NCI-H524 treated with DMSO at 0.1 percent for 48 hours (cell line): ENCODE results near the gene FILIP1.

Experiments used
- DNase-seq: peaks from one replicate; lab custom pipeline; 2025; lab: John Stamatoyannopoulos, UW

The FILIP1 gene

DNA sequence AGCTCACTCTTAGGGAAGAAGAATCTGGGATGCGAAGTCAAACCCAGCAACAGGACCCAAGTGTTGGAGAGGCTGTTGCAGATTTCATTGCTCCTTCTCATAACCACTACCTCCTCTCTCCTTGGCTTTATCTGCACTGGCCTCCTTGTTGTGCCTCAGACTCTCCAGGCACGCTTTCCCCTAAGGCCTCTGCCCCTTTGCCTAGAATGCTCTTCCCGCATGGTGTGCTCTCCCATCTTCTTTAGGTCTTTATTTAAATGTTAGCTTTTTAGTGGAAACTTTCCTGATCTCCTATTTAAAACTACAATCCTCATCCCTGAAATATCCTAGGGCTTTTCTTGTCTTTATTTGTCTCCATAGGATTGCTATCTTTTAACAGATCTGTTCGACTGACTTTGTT, 114.1 kb downstream of the FILIP1 start:
- DNase-seq = no peak

DNA sequence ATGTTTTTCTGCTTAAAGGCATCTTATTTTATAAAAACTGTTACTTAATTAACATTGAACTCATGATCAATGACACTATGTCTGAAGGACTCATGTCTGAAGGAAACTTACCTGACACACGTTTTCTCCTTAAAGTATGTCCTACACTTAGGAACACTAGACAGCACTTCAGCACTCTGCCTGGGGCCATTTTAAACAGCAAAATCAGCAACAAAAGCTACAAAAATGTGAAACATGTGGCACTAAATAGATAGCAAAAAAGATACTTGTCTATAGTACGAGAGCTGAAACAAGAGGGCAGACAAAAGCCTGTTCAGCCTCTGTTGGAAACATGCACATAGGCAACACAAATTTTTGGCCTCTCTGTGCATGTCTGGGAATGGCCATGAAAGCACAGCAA, 115.5 kb downstream of the FILIP1 start:
- no peak for DNase-seq

DNA sequence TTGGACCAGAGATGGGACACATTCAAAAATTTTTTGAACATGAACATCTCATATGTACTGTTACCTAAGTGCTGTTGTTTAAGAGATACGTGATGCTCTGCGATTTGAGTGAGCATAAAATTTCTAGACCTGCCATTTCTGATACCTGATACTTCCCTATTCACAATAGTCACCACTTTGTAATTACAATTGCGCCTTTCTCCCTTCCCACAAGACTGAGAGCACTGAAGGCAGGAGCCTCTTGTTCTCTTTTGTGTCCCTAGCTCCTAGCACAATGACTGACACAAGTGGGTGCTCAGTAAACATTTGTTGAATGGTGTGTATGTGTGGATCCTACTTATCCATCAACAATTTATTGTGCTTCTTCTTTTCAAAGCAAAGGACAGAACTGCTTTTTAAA, 116.2 kb downstream of the FILIP1 start:
- DNase-seq = no peak

DNA sequence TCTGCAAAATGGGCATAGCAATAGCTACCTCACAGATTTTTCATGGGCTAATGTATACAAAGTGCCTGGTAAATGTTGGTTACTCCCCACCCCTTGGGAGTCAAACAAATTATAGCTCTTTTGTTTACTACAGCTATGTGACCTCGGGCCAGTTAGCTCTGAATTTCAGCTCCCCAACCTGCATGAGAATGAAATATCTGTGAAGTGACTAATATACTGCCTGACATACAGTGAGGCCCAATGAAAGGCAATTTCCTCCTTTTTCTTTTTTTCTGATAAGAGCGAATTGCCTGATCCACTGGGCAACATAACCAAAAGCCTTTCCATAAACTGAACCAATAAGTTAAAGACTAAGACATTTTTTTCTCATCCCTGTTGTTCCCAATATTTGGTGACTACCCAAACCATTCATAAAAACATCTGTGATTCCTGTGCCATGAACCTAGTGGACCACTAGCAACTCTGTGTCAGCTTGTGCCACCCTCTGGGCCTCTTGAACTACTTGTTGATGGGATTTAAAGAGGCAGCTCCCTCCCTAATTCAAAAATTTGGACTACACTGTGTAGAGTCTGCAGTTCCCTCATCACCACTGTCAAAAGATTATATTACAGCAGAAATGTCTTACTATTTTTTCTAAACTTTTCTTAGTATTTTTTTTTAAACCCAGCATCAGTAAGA, 117.1 kb downstream of the FILIP1 start:
- no peak for DNase-seq

- DNase-seq = no peak
These were observed 118.6 kb downstream of the FILIP1 start for GRCh38 chr6:75374961-75375400.

GRCh38 chr6:75372884-75373283, 120.7 kb downstream of the FILIP1 start:
- no peak for DNase-seq

- no peak for DNase-seq
These were observed 123.6 kb downstream of the FILIP1 start for GRCh38 chr6:75370011-75370410.

GRCh38 chr6:75368864-75369402, 124.7 kb downstream of the FILIP1 start:
- DNase-seq = no peak

- no peak for DNase-seq
These were observed 125.3 kb downstream of the FILIP1 start for GRCh38 chr6:75368151-75368779.

- DNase-seq = no peak
These were observed 130.3 kb downstream of the FILIP1 start for GRCh38 chr6:75363304-75363703.

GRCh38 chr6:75353644-75354043, 140.0 kb downstream of the FILIP1 start:
- DNase-seq = no peak

DNA sequence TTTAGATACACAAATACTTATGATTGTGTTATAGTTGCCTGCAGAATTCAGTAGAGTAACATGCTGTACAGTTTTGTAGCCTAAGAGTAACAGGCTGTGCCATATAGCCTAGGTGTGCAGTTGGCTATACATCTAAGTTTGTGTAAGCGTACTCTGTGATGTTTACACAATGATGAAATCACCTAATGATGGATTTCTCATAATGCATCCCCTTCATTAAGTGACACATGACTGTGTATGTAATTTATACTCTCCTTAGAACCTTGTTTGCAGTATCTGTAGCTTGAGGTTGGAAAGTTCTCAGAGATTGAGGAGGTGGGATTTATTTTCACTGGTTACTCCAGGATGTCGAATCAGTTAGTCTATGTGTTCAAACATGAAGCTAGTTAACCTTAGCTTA, 142.0 kb downstream of the FILIP1 start:
- no peak for DNase-seq

DNA sequence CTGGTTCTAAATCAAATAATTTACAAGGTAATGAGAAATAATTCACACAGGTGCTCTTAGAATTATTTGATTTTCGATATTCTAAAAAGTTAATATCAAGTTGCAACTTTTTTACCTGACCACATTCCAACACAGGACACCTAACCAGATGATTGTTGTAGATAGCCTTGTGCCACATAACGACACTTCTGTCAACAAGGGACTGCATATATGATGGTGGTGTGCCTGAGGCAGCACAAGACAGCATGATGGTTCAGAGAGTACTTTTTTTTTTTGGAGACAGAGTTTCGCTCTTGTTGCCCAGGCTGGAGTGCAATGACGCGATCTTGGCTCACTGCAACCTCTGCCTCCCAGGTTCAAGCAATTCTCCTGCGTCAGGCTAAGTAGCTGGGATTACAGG, 142.8 kb downstream of the FILIP1 start:
- no peak for DNase-seq

DNA sequence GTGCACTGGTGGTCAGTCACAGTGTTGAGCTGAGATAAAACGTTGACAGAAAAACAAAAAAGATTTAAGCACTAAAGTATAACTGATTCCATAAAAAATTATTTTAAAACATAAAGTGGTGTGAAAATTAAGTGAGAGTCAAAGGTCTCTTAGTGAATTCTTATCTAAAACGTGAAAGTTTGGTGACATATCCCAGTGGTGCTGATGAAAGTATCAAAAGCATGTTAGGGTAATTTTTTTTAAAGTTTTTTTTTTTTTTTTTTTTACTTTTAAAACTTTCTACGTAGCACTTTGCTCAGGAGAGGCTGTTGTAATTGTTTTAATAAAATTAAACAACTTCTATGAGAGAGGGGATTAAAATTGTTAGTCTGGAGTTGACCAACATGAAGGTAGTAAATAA, 143.4 kb downstream of the FILIP1 start:
- no peak for DNase-seq

DNA sequence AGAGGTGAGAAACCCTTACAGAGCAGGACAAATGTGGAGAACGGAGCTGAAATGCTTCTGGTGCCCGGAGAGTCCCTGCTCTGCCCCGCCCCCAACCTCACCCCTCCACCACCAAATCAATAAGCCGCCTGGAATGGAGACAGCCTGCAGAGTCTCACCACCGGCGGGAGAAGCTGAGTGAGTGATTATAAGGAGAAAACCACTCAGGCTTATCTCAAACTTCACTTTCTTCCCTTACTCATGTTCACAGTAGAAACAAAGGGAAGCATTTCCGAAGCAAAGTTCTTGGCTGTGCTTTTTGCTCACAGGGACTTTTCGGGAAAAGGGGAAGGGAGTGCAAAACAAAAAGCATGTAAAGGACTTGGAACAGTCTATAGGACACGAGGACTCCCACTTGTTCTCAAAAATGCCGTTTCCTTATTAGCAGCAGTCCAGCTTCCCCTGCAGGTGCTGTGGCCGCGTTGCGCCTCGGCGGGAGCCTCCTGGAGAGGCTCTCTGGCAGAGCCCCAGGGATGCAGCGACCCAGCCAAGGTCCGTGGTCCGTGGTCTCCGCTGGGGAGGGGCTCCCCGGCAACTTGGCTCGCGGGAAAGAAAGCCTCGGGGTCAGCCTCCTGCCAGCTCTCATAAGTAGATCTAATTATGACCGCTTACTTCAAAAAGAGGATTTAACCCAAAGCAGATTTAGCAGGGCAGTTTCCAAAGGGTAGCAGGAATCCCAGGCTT, 144.2 kb downstream of the FILIP1 start:
- no peak for DNase-seq

- DNase-seq = no peak
These were observed 144.7 kb downstream of the FILIP1 start for GRCh38 chr6:75348882-75349261.

DNA sequence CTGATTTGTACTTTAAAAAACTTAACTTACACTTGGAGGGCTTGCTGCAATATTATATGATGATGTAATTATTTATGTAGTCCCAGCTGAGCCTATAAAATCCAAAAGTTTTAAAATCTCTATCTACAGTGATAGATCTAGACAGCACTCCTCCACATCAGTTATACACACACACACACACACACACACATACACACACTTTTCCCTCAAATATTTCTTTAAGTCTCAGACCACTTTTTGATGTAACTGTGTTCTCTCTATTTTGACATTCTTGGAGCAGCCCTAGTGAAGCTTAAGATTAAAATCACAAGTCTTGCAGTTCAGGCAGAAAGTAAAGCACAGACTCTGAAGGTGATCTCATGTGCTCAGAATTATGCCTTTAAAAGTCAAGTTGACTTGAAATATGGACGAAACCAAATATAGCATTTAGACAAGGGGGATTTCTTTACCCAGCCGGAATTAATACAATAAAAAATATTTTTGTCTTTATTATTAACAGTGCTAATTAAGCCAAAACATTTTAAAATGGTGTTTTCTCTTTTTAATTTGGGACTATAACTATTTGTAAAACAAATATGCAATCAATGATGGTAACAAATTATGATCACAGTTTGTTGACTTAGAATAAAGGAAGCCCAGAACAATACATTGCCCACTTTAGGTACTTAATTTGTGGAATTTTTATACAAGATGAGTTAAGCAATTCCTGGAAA, 145.5 kb downstream of the FILIP1 start:
- no peak for DNase-seq

DNA sequence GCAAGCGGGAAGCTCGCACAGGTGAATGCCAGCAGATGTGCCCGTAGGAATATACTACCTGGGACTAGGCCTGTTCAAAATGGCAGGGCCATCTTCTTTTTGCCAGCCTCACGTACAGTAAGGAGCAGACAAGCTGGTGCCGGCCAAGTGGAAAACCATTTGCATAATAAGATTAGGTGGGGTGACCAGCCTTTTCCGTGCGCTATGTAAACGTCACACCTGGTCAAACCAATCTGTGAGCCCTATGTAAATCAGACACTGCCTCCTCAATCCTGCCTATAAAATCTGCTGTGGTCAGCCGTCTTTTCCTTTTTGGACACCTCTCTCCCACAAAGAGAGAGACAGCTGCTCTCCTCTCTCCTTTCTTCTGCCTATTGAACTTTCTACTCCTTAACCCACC, 148.2 kb downstream of the FILIP1 start:
- DNase-seq = no peak

- DNase-seq = no peak
These were observed 149.1 kb downstream of the FILIP1 start for GRCh38 chr6:75344455-75344854.

- no peak for DNase-seq
These were observed 149.6 kb downstream of the FILIP1 start for GRCh38 chr6:75344021-75344420.

- no peak for DNase-seq
These were observed 155.6 kb downstream of the FILIP1 start for GRCh38 chr6:75337835-75338580.
